ENCODE data around the gene MACROD2.

DNA sequence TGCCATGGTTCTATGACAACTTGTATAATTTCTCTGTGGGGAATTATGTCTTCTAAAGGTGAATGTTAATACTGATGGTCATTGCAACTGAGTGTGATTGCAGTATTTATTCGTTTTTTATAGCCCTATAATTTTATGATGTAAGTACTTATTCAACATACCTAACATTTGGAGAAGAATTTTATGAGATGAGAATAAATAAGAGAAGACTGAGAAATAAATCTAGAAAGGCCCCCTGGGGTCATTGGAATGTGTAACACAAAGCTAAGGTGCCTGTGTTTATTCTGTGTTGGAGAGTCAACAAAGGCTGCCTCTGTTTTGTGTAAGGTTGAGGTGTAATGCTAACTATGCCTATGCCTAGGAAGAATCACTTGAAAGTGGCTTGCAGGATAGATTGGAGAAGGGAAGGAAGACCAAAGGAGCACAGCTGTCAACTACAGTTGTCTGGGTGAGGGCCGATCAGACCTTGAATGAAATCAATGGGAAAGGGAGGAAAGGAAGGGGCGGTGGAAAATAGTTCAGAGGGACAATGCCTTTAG lies 1501.3 kb downstream of the MACROD2 start:
- TF ChIP-seq, protein P1, sequence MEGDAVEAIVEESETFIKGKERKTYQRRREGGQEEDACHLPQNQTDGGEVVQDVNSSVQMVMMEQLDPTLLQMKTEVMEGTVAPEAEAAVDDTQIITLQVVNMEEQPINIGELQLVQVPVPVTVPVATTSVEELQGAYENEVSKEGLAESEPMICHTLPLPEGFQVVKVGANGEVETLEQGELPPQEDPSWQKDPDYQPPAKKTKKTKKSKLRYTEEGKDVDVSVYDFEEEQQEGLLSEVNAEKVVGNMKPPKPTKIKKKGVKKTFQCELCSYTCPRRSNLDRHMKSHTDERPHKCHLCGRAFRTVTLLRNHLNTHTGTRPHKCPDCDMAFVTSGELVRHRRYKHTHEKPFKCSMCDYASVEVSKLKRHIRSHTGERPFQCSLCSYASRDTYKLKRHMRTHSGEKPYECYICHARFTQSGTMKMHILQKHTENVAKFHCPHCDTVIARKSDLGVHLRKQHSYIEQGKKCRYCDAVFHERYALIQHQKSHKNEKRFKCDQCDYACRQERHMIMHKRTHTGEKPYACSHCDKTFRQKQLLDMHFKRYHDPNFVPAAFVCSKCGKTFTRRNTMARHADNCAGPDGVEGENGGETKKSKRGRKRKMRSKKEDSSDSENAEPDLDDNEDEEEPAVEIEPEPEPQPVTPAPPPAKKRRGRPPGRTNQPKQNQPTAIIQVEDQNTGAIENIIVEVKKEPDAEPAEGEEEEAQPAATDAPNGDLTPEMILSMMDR (conservative IDR thresholded peaks at IDR 0.05 in 1 of 2, IDR thresholded peaks at IDR 0.05 in 1 of 2; ENCODE audit: extremely low read depth in 1 of 2, insufficient read depth in 1 of 2, low read depth in 1 of 2, low read length in 2 of 2): no peak
- TF ChIP-seq EZH2 (IDR thresholded peaks at IDR 0.05; ENCODE audit: borderline replicate concordance, low read length): no peak

All from mammary epithelial cell (primary cell).